ENCODE results near the gene PPP1R3A. TPM values are rescaled to one million over a fixed set of nuclear protein-coding genes. Genes with fewer than 3 reads are reported as not detected.

The PPP1R3A gene
- total RNA-seq, 6 donors from 2014 or later, result not detected

DNA sequence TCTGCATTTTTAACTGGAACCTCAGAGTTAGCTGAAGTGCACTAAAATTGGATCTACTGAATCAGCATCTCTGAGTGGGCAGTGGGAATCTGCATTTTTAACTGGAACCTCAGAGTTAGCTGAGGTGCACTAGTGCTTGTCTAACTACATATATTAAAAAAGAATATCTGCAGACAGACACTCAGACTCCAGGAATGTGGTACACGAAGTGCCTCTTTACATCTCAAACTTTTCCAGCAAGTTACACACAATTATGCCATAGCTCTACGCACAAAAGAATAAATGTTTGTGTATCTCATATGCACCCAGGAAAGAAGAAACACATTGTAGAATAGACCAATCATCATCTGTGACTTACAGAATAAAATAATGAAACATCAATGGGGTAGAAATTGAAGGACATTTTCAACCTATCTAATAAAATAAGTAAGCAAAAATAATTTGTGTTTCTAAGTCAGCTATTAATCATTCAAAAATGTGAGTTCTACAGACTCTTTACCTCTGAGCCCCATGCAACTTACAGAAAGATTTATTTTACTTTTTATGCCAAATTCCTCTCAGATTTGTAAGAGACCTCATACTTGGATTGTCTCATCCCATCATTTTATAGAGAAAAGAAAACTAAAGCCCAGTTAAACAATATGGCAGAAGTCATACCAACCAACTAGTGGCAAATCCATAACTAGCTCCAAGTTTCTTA lies 28.3 kb downstream of the PPP1R3A start:
- peaks cover 0 to 6% (median 0%) of the 10 kb centered on the region in 4 donors for H3K9me3 ChIP-seq
- H3K27me3 ChIP-seq, result no peaks in the 10 kb centered on the region
- DNase-seq (no peak), ATAC-seq (ENCODE audit: low FRiP score in 2 of 2) (no peak)
- H3K36me3 ChIP-seq, result no peaks in the 10 kb centered on the region
- H3K4me3 ChIP-seq, result no peak overlapping the region
- H3K27ac ChIP-seq, result no peak overlapping the region
- no peaks in the 10 kb centered on the region for H3K4me1 ChIP-seq
- TF ChIP-seq EP300 (IDR thresholded peaks at IDR 0.05) (no peak), POLR2A (IDR thresholded peaks at IDR 0.05) (no peak), POLR2AphosphoS5 (IDR thresholded peaks at IDR 0.05) (no peak)
- TF ChIP-seq, protein P1, sequence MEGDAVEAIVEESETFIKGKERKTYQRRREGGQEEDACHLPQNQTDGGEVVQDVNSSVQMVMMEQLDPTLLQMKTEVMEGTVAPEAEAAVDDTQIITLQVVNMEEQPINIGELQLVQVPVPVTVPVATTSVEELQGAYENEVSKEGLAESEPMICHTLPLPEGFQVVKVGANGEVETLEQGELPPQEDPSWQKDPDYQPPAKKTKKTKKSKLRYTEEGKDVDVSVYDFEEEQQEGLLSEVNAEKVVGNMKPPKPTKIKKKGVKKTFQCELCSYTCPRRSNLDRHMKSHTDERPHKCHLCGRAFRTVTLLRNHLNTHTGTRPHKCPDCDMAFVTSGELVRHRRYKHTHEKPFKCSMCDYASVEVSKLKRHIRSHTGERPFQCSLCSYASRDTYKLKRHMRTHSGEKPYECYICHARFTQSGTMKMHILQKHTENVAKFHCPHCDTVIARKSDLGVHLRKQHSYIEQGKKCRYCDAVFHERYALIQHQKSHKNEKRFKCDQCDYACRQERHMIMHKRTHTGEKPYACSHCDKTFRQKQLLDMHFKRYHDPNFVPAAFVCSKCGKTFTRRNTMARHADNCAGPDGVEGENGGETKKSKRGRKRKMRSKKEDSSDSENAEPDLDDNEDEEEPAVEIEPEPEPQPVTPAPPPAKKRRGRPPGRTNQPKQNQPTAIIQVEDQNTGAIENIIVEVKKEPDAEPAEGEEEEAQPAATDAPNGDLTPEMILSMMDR (IDR thresholded peaks at IDR 0.05), result no peak
- 79 to 87% methylated on average over 2 of the region's 2 CpGs for WGBS, 2 donors

DNA sequence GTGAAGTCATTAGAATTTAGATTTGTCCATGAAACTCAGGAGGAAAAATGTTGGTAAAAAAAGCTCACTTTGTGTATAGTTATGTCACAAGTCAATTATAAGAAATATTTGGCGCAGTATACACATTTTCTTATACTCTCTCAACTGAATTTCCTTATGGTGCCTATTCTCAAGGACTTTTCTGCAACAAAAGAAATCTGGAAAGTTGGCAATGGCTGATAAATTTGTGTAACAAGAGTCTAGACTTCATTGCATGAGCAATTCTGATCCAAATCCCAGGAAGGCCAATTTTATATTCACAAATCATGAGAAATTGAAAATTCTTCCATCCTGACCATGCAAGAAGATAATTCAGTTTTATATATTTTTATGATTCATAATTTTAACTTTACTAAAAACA lies 35.7 kb downstream of the PPP1R3A start:
- Histone ChIP-seq H3K27me3 (no peaks in the 10 kb centered on the region), H3K9me3 (peaks cover 0 to 6% (median 0%) of the 10 kb centered on the region in 4 donors), H3K4me1 (no peaks in the 10 kb centered on the region), H3K36me3 (no peaks in the 10 kb centered on the region), H3K27ac (no peak overlapping the region), H3K4me3 (no peak overlapping the region)
- DNase-seq (no peak), ATAC-seq (ENCODE audit: low FRiP score in 2 of 2) (no peak)
- TF ChIP-seq POLR2AphosphoS5 (IDR thresholded peaks at IDR 0.05) (no peak), POLR2A (IDR thresholded peaks at IDR 0.05) (no peak), EP300 (IDR thresholded peaks at IDR 0.05) (no peak)
- TF ChIP-seq, protein P1 (IDR thresholded peaks at IDR 0.05), result no peak
- 83 to 86% methylated on average over 1 of the region's 1 CpG for WGBS, 2 donors

DNA sequence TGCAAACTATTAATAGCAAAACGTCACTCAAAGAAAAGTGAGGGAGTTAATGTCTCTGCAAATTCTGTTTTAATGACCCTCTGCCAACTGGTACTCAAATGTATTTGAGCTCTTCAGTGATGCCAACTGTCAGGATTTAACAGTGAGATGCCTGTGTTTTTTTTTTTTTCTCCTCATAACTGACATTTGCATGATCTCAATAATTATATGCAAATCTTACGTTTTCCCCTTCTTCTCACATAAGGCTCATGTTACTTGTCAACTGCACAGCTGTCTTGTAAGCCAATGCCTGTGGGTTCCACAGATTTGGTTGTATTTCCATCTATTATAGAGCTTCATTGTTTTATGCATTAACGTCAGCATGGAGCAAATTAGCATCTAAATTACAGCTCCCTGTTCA lies 38.2 kb downstream of the PPP1R3A start:
- DNase-seq, result no peak
- no peaks in the 10 kb centered on the region for H3K27me3 ChIP-seq
- WGBS, 2 donors, result 65 to 70% methylated on average over 3 of the region's 3 CpGs

DNA sequence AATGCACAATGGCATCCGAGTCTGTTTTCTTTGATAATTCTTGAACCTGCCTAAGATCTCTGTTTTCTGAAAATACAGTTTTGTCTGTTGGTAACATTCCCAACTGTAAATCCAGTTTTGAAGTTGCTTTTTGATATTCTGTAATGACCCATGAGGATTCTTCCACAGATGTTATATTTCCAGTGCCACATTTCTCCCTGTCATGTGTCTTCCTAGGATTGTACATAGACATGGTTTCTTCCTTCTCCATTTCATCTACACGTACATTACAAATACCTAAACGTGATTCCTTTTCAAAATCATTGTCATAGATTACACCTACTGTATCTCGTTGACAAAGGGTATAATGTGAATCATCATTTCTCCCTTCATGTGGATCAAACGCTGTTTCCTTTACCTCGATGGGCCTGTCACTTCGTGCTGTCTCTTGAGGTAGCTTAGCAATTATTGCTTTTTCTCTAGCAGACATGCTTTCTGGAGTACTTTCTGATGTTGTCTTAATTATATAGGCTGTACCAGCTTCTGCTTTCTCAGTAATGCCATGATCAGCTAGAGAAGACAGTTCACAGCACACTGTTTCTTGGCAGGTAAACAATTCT lies 40.3 kb downstream of the PPP1R3A start:
- DNase-seq (no peak), ATAC-seq (ENCODE audit: low FRiP score in 2 of 2) (no peak)
- 70 to 76% methylated on average over 7 of the region's 7 CpGs for WGBS, 2 donors
- Histone ChIP-seq H3K36me3 (no peaks in the 10 kb centered on the region), H3K4me3 (no peak overlapping the region), H3K9me3 (no peaks in the 10 kb centered on the region), H3K27ac (no peak overlapping the region), H3K4me1 (no peaks in the 10 kb centered on the region), H3K27me3 (no peaks in the 10 kb centered on the region)
- TF ChIP-seq POLR2AphosphoS5 (IDR thresholded peaks at IDR 0.05), result no peak
- no peak for TF ChIP-seq EP300 (IDR thresholded peaks at IDR 0.05)
- TF ChIP-seq, protein P1 (IDR thresholded peaks at IDR 0.05), result no peak
- TF ChIP-seq POLR2A (IDR thresholded peaks at IDR 0.05), result no peak

More for the DNA sequence above, 38.2 kb downstream of the PPP1R3A start:
- no peak overlapping the region for H3K4me3 ChIP-seq
- TF ChIP-seq POLR2AphosphoS5 (IDR thresholded peaks at IDR 0.05) (no peak), POLR2A (IDR thresholded peaks at IDR 0.05) (no peak), EP300 (IDR thresholded peaks at IDR 0.05) (no peak)
- TF ChIP-seq, protein P1 (IDR thresholded peaks at IDR 0.05), result no peak
- H3K9me3 ChIP-seq, result no peaks in the 10 kb centered on the region
- no peak overlapping the region for H3K27ac ChIP-seq
- no peak for ATAC-seq (ENCODE audit: low FRiP score in 2 of 2)
- H3K4me1 ChIP-seq, result no peaks in the 10 kb centered on the region
- no peaks in the 10 kb centered on the region for H3K36me3 ChIP-seq
